ENCODE data around the gene MTA2. TPM values are rescaled to one million over a fixed set of nuclear protein-coding genes. Genes with fewer than 3 reads are reported as not detected.

Gene MTA2
- total RNA-seq, 4 donors from 2014 or later = 107 to 125 (median 110) TPM

GRCh38 chr11:62577046-62577714 is 24.5 kb downstream of the MTA2 start:
- Histone ChIP-seq H3K4me1 (peaks cover 37% of the 10 kb centered on the region), H3K27me3 (no peaks in the 10 kb centered on the region), H3K27ac (peak overlapping the region; percentile 58), H3K9me3 (no peaks in the 10 kb centered on the region), H3K36me3 (peaks cover 49% of the 10 kb centered on the region), H3K4me3 (no peak overlapping the region)
- TF ChIP-seq POLR2AphosphoS5 (IDR thresholded peaks at IDR 0.05) (no peak), EP300 (IDR thresholded peaks at IDR 0.05) (no peak), POLR2A (IDR thresholded peaks at IDR 0.05) (no peak), CTCF (IDR thresholded peaks at IDR 0.05) (no peak)
- 64% methylated on average over 11 of the region's 12 CpGs for WGBS
- DNase-seq (ENCODE audit: low spot score in 2 of 2) = no peak

GRCh38 chr11:62575837-62576236 is 25.8 kb downstream of the MTA2 start:
- Histone ChIP-seq H3K4me1 (peaks cover 44% of the 10 kb centered on the region), H3K27me3 (no peaks in the 10 kb centered on the region), H3K9me3 (no peaks in the 10 kb centered on the region), H3K36me3 (peaks cover 47% of the 10 kb centered on the region), H3K27ac (peak overlapping the region; percentile 93), H3K4me3 (peak overlapping the region; percentile 92)
- no peak for TF ChIP-seq POLR2AphosphoS5 (IDR thresholded peaks at IDR 0.05)
- no peak for TF ChIP-seq CTCF (IDR thresholded peaks at IDR 0.05)
- no peak for TF ChIP-seq EP300 (IDR thresholded peaks at IDR 0.05)
- TF ChIP-seq POLR2A (IDR thresholded peaks at IDR 0.05) = no peak
- no peak for DNase-seq (ENCODE audit: low spot score in 2 of 2)
- WGBS = 80% methylated on average over 14 of the region's 14 CpGs

DNA sequence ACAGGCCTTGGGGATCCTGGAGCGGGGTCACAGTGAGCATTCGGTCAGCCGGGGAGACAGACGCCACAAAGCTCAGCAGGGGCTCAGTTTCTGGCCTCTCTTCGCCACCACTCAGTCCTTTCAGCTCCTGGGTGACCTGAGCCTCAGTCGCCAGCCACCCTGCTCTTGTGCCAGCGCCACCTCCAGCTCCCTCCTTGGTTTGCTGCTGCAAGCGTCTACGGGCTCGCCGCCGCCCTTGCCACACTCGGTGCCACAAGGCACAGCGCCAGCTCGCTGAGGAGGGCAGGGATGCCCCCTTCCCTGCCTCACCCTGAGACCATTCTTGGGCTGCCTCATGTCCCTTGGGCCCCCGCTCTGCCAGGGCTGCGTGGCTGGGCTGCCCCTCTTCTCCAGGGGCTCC is 26.5 kb downstream of the MTA2 start:
- no peaks in the 10 kb centered on the region for H3K9me3 ChIP-seq
- 37% methylated on average over 17 of the region's 17 CpGs for WGBS
- peaks cover 45% of the 10 kb centered on the region for H3K4me1 ChIP-seq
- peak in 1 of 2 donors; percentile 67 for DNase-seq (ENCODE audit: low spot score in 2 of 2)
- H3K27me3 ChIP-seq = no peaks in the 10 kb centered on the region
- peak overlapping the region; percentile 92 for H3K4me3 ChIP-seq
- H3K36me3 ChIP-seq = peaks cover 53% of the 10 kb centered on the region
- TF ChIP-seq POLR2A (IDR thresholded peaks at IDR 0.05) = no peak
- no peak for TF ChIP-seq EP300 (IDR thresholded peaks at IDR 0.05)
- no peak for TF ChIP-seq CTCF (IDR thresholded peaks at IDR 0.05)
- TF ChIP-seq POLR2AphosphoS5 (IDR thresholded peaks at IDR 0.05) = no peak
- peak overlapping the region; percentile 93 for H3K27ac ChIP-seq

DNA sequence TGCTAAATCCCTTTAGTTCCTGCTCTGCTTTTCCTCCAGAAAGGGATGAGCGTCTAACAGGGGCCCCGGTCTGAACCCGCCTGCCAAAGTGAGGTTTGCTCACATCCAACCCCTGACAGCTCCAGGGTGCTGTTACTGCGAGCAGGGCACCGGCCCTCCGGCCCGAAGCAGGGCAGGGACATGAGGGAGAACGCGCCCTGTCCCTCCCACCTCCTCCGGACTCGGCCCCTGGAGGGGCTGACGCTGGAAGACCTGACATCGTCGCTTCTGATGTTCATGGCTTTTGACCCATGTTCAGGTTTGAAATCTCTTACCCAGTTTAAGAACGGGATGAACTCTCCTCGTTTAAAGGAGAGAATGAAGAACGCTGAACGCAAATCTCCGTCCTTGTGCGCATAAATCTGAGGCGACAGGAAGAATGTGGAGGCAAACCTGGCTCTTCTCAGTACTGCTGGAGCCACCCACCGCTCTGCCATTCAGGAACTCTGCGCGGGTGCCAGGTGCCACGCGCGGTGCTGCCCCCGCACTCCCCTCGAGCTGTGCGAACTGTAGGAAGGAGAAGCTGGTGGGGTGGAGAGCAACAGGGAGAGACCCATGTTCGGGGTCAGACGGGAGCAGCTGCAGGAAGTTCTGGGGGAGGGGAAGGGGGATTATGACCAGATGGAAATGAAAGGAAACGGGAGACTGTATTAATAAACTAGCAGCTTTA is 27.1 kb downstream of the MTA2 start:
- no peaks in the 10 kb centered on the region for H3K27me3 ChIP-seq
- peak overlapping the region; percentile 93 for H3K27ac ChIP-seq
- TF ChIP-seq POLR2AphosphoS5 (IDR thresholded peaks at IDR 0.05) (no peak), POLR2A (IDR thresholded peaks at IDR 0.05) (no peak)
- H3K9me3 ChIP-seq = no peaks in the 10 kb centered on the region
- peak in 1 of 2 donors; percentile 65 for DNase-seq (ENCODE audit: low spot score in 2 of 2)
- H3K4me3 ChIP-seq = peak overlapping the region; percentile 92
- peaks cover 53% of the 10 kb centered on the region for H3K36me3 ChIP-seq
- peaks cover 51% of the 10 kb centered on the region for H3K4me1 ChIP-seq
- WGBS = under 1% methylated on average over 32 of the region's 33 CpGs

GRCh38 chr11:62573592-62574362 is 27.9 kb downstream of the MTA2 start, which contains the start of gene EEF1G:
Gene EEF1G (minus strand): TSS chr11:62573891. CDS start chr11:62573842, 49 bp downstream.
- Histone ChIP-seq H3K27me3 (no peaks in the 10 kb centered on the region), H3K36me3 (peaks cover 54% of the 10 kb centered on the region), H3K4me1 (peaks cover 51% of the 10 kb centered on the region), H3K4me3 (peak within 1 kb of the TSS; percentile 92), H3K27ac (peak within 1 kb of the TSS; percentile 93), H3K9me3 (no peaks in the 10 kb centered on the region)
- WGBS = 0% methylated on average over 33 of the region's 46 CpGs
- TF ChIP-seq POLR2AphosphoS5 (IDR thresholded peaks at IDR 0.05) = peak in 2 of 3 donors; percentile 35 to 81
- TF ChIP-seq POLR2A (IDR thresholded peaks at IDR 0.05) = peak; percentile 11 to 53
- no peak for TF ChIP-seq EP300 (IDR thresholded peaks at IDR 0.05)
- TF ChIP-seq CTCF (IDR thresholded peaks at IDR 0.05) = no peak
- peak; percentile 98 to 99 for DNase-seq (ENCODE audit: low spot score in 2 of 2)

All from suprapubic skin (tissue), 4 donors.